ENCODE results near the gene SHB.
A peak's percentile ranks its signal among the peaks of the same experiment; 100 is the strongest.
"Not testable (repeated sequence)": the region's sequence is repeated elsewhere in the genome, so short reads cannot be mapped to it uniquely, and the experiment has no call there.

SHB gene

GRCh38 chr9:37914154-37914551 is 154.9 kb downstream of the SHB start:
- no peak for DNase-seq

- DNase-seq: peak; percentile 42 to 72 (median 54)
Measured at GRCh38 chr9:37913480-37914153, 155.4 kb downstream of the SHB start.

- no peak for DNase-seq
Measured at GRCh38 chr9:37911271-37911681, 157.8 kb downstream of the SHB start.

GRCh38 chr9:37910271-37910670 is 158.8 kb downstream of the SHB start:
- no peak for DNase-seq

GRCh38 chr9:37909836-37910235 is 159.2 kb downstream of the SHB start:
- not testable (repeated sequence) for DNase-seq

GRCh38 chr9:37909326-37909725 is 159.7 kb downstream of the SHB start:
- DNase-seq: no peak

- DNase-seq: no peak
Measured at GRCh38 chr9:37908698-37909186, 160.3 kb downstream of the SHB start.

- DNase-seq: no peak
Measured at GRCh38 chr9:37908283-37908682, 160.7 kb downstream of the SHB start.

- DNase-seq: no peak
Measured at GRCh38 chr9:37906312-37907239, 162.5 kb downstream of the SHB start.

- DNase-seq: no peak
Measured at GRCh38 chr9:37905776-37906175, 163.3 kb downstream of the SHB start.

- DNase-seq: no peak
Measured at GRCh38 chr9:37905131-37905505, 163.9 kb downstream of the SHB start.

- no peak for DNase-seq
Measured at GRCh38 chr9:37904445-37905130, 164.4 kb downstream of the SHB start.

GRCh38 chr9:37903647-37904444 is 165.2 kb downstream of the SHB start, which contains the start of gene SLC25A51:
Gene SLC25A51 (minus strand): TSS chr9:37904127. CDS start chr9:37888550, 15,577 bp downstream.
- peak; percentile 92 to 95 (median 93) for DNase-seq

GRCh38 chr9:37902796-37903646 is 166.0 kb downstream of the SHB start:
- DNase-seq: peak in 1 of 5 experiments; percentile 69

- DNase-seq: no peak
Measured at GRCh38 chr9:37902131-37902530, 166.9 kb downstream of the SHB start.

GRCh38 chr9:37899041-37899440 is 170.0 kb downstream of the SHB start:
- DNase-seq: no peak

GRCh38 chr9:37897665-37898064 is 171.4 kb downstream of the SHB start:
- DNase-seq: no peak

- DNase-seq: no peak
Measured at GRCh38 chr9:37892063-37892462, 177.0 kb downstream of the SHB start.

- not testable (repeated sequence) for DNase-seq
Measured at GRCh38 chr9:37891042-37891441, 178.0 kb downstream of the SHB start.

GRCh38 chr9:37889536-37889935 is 179.5 kb downstream of the SHB start:
- no peak for DNase-seq

- DNase-seq: not testable (repeated sequence)
Measured at GRCh38 chr9:37887977-37888583, 180.9 kb downstream of the SHB start.
